ENCODE results near the gene ALB. TPM values are rescaled to one million over a fixed set of nuclear protein-coding genes. Genes with fewer than 3 reads are reported as not detected.

Gene ALB
- total RNA-seq, 1 donor = not detected

DNA sequence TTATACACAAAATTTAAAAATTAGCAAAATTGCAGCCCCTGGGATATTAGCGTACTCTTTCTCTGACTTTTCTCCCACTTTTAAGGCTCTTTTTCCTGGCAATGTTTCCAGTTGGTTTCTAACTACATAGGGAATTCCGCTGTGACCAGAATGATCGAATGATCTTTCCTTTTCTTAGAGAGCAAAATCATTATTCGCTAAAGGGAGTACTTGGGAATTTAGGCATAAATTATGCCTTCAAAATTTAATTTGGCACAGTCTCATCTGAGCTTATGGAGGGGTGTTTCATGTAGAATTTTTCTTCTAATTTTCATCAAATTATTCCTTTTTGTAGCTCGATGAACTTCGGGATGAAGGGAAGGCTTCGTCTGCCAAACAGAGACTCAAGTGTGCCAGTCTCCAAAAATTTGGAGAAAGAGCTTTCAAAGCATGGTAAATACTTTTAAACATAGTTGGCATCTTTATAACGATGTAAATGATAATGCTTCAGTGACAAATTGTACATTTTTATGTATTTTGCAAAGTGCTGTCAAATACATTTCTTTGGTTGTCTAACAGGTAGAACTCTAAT, 6.0 kb downstream of the ALB start:
- Histone ChIP-seq H3K4me2 (ENCODE audit: insufficient read depth, low read length) (no peak overlapping the region), H3K27ac (ENCODE audit: low read depth, low read length) (no peak overlapping the region), H3K4me1 (ENCODE audit: insufficient read depth, low read length) (no peaks in the 10 kb centered on the region), H4K20me1 (ENCODE audit: insufficient read depth, low read length) (no peaks in the 10 kb centered on the region), H3K27me3 (ENCODE audit: insufficient read depth, low read length) (peaks cover 24% of the 10 kb centered on the region), H2AFZ (ENCODE audit: low read length) (no peak overlapping the region), H3K9me3 (ENCODE audit: low read depth, low read length) (no peaks in the 10 kb centered on the region), H3K4me3 (ENCODE audit: insufficient read depth, low read length) (no peak overlapping the region), H3K79me2 (ENCODE audit: insufficient read depth, low read length) (no peaks in the 10 kb centered on the region), H3K36me3 (ENCODE audit: insufficient read depth, low read length) (no peaks in the 10 kb centered on the region)
- DNase-seq (ENCODE audit: insufficient read length, low spot score, missing footprints) = no peak
- TF ChIP-seq, protein P1, sequence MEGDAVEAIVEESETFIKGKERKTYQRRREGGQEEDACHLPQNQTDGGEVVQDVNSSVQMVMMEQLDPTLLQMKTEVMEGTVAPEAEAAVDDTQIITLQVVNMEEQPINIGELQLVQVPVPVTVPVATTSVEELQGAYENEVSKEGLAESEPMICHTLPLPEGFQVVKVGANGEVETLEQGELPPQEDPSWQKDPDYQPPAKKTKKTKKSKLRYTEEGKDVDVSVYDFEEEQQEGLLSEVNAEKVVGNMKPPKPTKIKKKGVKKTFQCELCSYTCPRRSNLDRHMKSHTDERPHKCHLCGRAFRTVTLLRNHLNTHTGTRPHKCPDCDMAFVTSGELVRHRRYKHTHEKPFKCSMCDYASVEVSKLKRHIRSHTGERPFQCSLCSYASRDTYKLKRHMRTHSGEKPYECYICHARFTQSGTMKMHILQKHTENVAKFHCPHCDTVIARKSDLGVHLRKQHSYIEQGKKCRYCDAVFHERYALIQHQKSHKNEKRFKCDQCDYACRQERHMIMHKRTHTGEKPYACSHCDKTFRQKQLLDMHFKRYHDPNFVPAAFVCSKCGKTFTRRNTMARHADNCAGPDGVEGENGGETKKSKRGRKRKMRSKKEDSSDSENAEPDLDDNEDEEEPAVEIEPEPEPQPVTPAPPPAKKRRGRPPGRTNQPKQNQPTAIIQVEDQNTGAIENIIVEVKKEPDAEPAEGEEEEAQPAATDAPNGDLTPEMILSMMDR (IDR thresholded peaks at IDR 0.05; ENCODE audit: extremely low read depth, low read depth, low read length) = no peak

DNA sequence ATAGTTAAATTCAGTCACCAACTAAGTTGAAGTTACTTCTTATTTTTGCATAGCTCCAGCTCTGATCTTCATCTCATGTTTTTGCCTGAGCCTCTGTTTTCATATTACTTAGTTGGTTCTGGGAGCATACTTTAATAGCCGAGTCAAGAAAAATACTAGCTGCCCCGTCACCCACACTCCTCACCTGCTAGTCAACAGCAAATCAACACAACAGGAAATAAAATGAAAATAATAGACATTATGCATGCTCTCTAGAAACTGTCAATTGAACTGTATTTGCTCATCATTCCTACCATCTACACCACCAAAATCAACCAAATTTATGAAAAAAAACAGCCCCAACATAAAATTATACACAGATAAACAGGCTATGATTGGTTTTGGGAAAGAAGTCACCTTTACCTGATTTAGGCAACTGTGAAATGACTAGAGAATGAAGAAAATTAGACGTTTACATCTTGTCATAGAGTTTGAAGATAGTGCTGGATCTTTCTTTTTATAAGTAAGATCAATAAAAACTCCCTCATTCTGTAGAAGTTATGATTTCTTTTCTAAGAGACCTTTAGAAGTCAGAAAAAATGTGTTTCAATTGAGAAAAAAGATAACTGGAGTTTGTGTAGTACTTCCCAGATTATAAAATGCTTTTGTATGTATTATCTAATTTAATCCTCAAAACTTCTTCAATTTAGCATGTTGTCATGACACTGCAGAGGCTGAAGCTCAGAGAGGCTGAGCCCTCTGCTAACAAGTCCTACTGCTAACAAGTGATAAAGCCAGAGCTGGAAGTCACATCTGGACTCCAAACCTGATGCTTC, 7.0 kb downstream of the ALB start:
- no peaks in the 10 kb centered on the region for H3K79me2 ChIP-seq (ENCODE audit: insufficient read depth, low read length)
- no peak overlapping the region for H3K4me3 ChIP-seq (ENCODE audit: insufficient read depth, low read length)
- no peak overlapping the region for H3K4me2 ChIP-seq (ENCODE audit: insufficient read depth, low read length)
- no peaks in the 10 kb centered on the region for H4K20me1 ChIP-seq (ENCODE audit: insufficient read depth, low read length)
- TF ChIP-seq, protein P1 (IDR thresholded peaks at IDR 0.05; ENCODE audit: extremely low read depth, low read depth, low read length) = no peak
- H3K9me3 ChIP-seq (ENCODE audit: low read depth, low read length) = no peaks in the 10 kb centered on the region
- DNase-seq (ENCODE audit: insufficient read length, low spot score, missing footprints) = no peak
- no peaks in the 10 kb centered on the region for H3K4me1 ChIP-seq (ENCODE audit: insufficient read depth, low read length)
- no peak overlapping the region for H2AFZ ChIP-seq (ENCODE audit: low read length)
- peaks cover 24% of the 10 kb centered on the region for H3K27me3 ChIP-seq (ENCODE audit: insufficient read depth, low read length)
- no peaks in the 10 kb centered on the region for H3K36me3 ChIP-seq (ENCODE audit: insufficient read depth, low read length)
- H3K27ac ChIP-seq (ENCODE audit: low read depth, low read length) = no peak overlapping the region

DNA sequence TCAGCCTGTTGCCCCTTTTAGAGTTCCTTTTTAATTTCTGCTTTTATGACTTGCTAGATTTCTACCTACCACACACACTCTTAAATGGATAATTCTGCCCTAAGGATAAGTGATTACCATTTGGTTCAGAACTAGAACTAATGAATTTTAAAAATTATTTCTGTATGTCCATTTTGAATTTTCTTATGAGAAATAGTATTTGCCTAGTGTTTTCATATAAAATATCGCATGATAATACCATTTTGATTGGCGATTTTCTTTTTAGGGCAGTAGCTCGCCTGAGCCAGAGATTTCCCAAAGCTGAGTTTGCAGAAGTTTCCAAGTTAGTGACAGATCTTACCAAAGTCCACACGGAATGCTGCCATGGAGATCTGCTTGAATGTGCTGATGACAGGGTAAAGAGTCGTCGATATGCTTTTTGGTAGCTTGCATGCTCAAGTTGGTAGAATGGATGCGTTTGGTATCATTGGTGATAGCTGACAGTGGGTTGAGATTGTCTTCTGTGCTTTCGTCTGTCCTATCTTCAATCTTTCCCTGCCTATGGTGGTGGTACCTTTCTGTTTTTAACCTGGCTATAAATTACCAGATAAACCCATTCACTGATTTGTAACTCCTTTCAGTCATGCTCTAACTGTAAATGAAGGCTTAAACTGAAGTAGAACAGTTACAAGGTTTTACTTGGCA, 7.8 kb downstream of the ALB start:
- DNase-seq (ENCODE audit: insufficient read length, low spot score, missing footprints) = no peak
- peaks cover 24% of the 10 kb centered on the region for H3K27me3 ChIP-seq (ENCODE audit: insufficient read depth, low read length)
- no peaks in the 10 kb centered on the region for H3K79me2 ChIP-seq (ENCODE audit: insufficient read depth, low read length)
- no peak overlapping the region for H3K4me2 ChIP-seq (ENCODE audit: insufficient read depth, low read length)
- no peaks in the 10 kb centered on the region for H3K36me3 ChIP-seq (ENCODE audit: insufficient read depth, low read length)
- no peak overlapping the region for H3K27ac ChIP-seq (ENCODE audit: low read depth, low read length)
- no peak overlapping the region for H3K4me3 ChIP-seq (ENCODE audit: insufficient read depth, low read length)
- no peaks in the 10 kb centered on the region for H4K20me1 ChIP-seq (ENCODE audit: insufficient read depth, low read length)
- no peaks in the 10 kb centered on the region for H3K4me1 ChIP-seq (ENCODE audit: insufficient read depth, low read length)
- H2AFZ ChIP-seq (ENCODE audit: low read length) = no peak overlapping the region
- no peaks in the 10 kb centered on the region for H3K9me3 ChIP-seq (ENCODE audit: low read depth, low read length)
- TF ChIP-seq, protein P1 (IDR thresholded peaks at IDR 0.05; ENCODE audit: extremely low read depth, low read depth, low read length) = no peak

DNA sequence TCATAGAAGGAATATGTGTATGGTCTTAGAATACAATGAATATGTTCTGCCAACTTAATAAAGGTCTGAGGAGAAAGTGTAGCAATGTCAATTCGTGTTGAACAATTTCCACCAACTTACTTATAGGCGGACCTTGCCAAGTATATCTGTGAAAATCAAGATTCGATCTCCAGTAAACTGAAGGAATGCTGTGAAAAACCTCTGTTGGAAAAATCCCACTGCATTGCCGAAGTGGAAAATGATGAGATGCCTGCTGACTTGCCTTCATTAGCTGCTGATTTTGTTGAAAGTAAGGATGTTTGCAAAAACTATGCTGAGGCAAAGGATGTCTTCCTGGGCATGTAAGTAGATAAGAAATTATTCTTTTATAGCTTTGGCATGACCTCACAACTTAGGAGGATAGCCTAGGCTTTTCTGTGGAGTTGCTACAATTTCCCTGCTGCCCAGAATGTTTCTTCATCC, 9.2 kb downstream of the ALB start:
- H3K27me3 ChIP-seq (ENCODE audit: insufficient read depth, low read length) = peaks cover 24% of the 10 kb centered on the region
- H4K20me1 ChIP-seq (ENCODE audit: insufficient read depth, low read length) = no peaks in the 10 kb centered on the region
- no peak overlapping the region for H3K27ac ChIP-seq (ENCODE audit: low read depth, low read length)
- no peak overlapping the region for H3K4me3 ChIP-seq (ENCODE audit: insufficient read depth, low read length)
- no peak for DNase-seq (ENCODE audit: insufficient read length, low spot score, missing footprints)
- H2AFZ ChIP-seq (ENCODE audit: low read length) = no peak overlapping the region
- no peak overlapping the region for H3K4me2 ChIP-seq (ENCODE audit: insufficient read depth, low read length)
- TF ChIP-seq, protein P1 (IDR thresholded peaks at IDR 0.05; ENCODE audit: extremely low read depth, low read depth, low read length) = no peak
- no peaks in the 10 kb centered on the region for H3K36me3 ChIP-seq (ENCODE audit: insufficient read depth, low read length)
- H3K9me3 ChIP-seq (ENCODE audit: low read depth, low read length) = no peaks in the 10 kb centered on the region
- H3K79me2 ChIP-seq (ENCODE audit: insufficient read depth, low read length) = no peaks in the 10 kb centered on the region
- no peaks in the 10 kb centered on the region for H3K4me1 ChIP-seq (ENCODE audit: insufficient read depth, low read length)
